Measurements from ENCODE around the gene KDM4F.
"Not testable (repeated sequence)": the region's sequence is repeated elsewhere in the genome, so short reads cannot be mapped to it uniquely, and the experiment has no call there.

Gene KDM4F

GRCh38 chr11:95049122-95049521 lies at the start of gene KDM4F:
TSS of gene KDM4F (plus strand) at chr11:95049422.
- not testable (repeated sequence) for DNase-seq

- DNase-seq = no peak
Observed at GRCh38 chr11:95003716-95004115, 45.5 kb upstream of the KDM4F start.

GRCh38 chr11:95005642-95006041 lies 43.6 kb upstream of the KDM4F start:
- no peak for DNase-seq

- DNase-seq = no peak
Observed at GRCh38 chr11:95011376-95011775, 37.8 kb upstream of the KDM4F start.

GRCh38 chr11:95014184-95014821 lies 34.9 kb upstream of the KDM4F start:
- DNase-seq = no peak

- DNase-seq = no peak
Observed at GRCh38 chr11:95016139-95016538, 33.1 kb upstream of the KDM4F start.

GRCh38 chr11:95021468-95021867 lies 27.8 kb upstream of the KDM4F start:
- not testable (repeated sequence) for DNase-seq

GRCh38 chr11:95024958-95025357 lies 24.3 kb upstream of the KDM4F start, which contains the start of gene KDM4E:
TSS of gene KDM4E (plus strand) at chr11:95025258. CDS start at chr11:95025558, 300 bp downstream.
- DNase-seq = no peak

- not testable (repeated sequence) for DNase-seq
Observed at GRCh38 chr11:95025594-95025993, 23.6 kb upstream of the KDM4F start.

GRCh38 chr11:95028357-95028756 lies 20.9 kb upstream of the KDM4F start:
- DNase-seq = no peak

- no peak for DNase-seq
Observed at GRCh38 chr11:95033051-95033450, 16.2 kb upstream of the KDM4F start.

GRCh38 chr11:95035316-95035715 lies 13.9 kb upstream of the KDM4F start:
- DNase-seq = no peak

GRCh38 chr11:95037356-95038035 lies 11.7 kb upstream of the KDM4F start:
- not testable (repeated sequence) for DNase-seq

- DNase-seq = no peak
Observed at GRCh38 chr11:95042239-95042638, 7.0 kb upstream of the KDM4F start.

- DNase-seq = no peak
Observed at GRCh38 chr11:95042906-95043305, 6.3 kb upstream of the KDM4F start.

- DNase-seq = no peak
Observed at GRCh38 chr11:95044010-95044409, 5.2 kb upstream of the KDM4F start.

GRCh38 chr11:95045812-95046211 lies 3.4 kb upstream of the KDM4F start:
- no peak for DNase-seq

GRCh38 chr11:95050595-95051202 lies 1.5 kb downstream of the KDM4F start:
- no peak for DNase-seq

- no peak for DNase-seq
Observed at GRCh38 chr11:95054356-95054755, 5.1 kb downstream of the KDM4F start.

- DNase-seq = no peak
Observed at GRCh38 chr11:95055283-95055897, 6.2 kb downstream of the KDM4F start.

GRCh38 chr11:95057959-95058358 lies 8.7 kb downstream of the KDM4F start:
- DNase-seq = no peak

GRCh38 chr11:95058621-95059020 lies 9.4 kb downstream of the KDM4F start:
- no peak for DNase-seq

- DNase-seq = no peak
Observed at GRCh38 chr11:95059046-95059445, 9.8 kb downstream of the KDM4F start.

- no peak for DNase-seq
Observed at GRCh38 chr11:95065336-95065735, 16.1 kb downstream of the KDM4F start.
